ENCODE measurements around the gene DERA.

DNA sequence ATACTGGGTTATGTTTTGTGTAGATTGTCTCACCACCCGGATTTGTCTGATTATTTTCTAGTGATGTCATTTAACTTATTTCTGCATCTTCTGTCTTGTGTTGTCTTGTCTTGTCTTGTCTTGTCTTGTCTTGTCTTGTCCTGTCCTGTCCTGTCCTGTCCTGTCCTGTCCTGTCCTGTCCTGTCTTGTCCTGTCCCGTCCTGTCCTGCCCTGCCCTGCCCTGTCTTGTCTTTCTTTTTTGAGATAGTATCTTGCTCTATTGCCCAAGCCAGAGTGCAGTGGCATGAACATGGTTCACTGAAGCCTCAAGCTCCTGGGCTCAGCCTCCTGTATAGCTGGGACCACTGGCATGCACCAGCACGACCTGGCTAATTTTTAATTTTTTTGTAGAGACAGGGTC, 25.6 kb downstream of the DERA start:
- TF ChIP-seq, protein P1, sequence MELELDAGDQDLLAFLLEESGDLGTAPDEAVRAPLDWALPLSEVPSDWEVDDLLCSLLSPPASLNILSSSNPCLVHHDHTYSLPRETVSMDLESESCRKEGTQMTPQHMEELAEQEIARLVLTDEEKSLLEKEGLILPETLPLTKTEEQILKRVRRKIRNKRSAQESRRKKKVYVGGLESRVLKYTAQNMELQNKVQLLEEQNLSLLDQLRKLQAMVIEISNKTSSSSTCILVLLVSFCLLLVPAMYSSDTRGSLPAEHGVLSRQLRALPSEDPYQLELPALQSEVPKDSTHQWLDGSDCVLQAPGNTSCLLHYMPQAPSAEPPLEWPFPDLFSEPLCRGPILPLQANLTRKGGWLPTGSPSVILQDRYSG (tag; conservative IDR thresholded peaks at IDR 0.05; ENCODE audit: low read depth): no peak
- TF ChIP-seq CTCF (IDR thresholded peaks at IDR 0.05 in 2 of 3, conservative IDR thresholded peaks at IDR 0.05 in 1 of 3; ENCODE audit: insufficient read depth in 2 of 3, low read depth in 1 of 3, low read length in 3 of 3) (no peak), ZNF165 (CRISPR knock-in tag; IDR thresholded peaks at IDR 0.05; ENCODE audit: borderline replicate concordance) (no peak), TAF1 (IDR thresholded peaks at IDR 0.05; ENCODE audit: control insufficient read depth, extremely low read depth, insufficient read depth, low read length, severe bottlenecking) (no peak)
- TF ChIP-seq, protein P2, sequence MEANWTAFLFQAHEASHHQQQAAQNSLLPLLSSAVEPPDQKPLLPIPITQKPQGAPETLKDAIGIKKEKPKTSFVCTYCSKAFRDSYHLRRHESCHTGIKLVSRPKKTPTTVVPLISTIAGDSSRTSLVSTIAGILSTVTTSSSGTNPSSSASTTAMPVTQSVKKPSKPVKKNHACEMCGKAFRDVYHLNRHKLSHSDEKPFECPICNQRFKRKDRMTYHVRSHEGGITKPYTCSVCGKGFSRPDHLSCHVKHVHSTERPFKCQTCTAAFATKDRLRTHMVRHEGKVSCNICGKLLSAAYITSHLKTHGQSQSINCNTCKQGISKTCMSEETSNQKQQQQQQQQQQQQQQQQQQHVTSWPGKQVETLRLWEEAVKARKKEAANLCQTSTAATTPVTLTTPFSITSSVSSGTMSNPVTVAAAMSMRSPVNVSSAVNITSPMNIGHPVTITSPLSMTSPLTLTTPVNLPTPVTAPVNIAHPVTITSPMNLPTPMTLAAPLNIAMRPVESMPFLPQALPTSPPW (CRISPR knock-in tag; IDR thresholded peaks at IDR 0.05): no peak

Measured in K562 (cell line).